HS-5 (cell line): Measurements from ENCODE around the gene TMEM259.

ENCODE experiments used
- DNase-seq: peaks from one replicate; pipeline ENCODE4 v3.0.0-alpha.2; 2012; ENCODE audit warnings: low read depth

TMEM259 gene

DNA sequence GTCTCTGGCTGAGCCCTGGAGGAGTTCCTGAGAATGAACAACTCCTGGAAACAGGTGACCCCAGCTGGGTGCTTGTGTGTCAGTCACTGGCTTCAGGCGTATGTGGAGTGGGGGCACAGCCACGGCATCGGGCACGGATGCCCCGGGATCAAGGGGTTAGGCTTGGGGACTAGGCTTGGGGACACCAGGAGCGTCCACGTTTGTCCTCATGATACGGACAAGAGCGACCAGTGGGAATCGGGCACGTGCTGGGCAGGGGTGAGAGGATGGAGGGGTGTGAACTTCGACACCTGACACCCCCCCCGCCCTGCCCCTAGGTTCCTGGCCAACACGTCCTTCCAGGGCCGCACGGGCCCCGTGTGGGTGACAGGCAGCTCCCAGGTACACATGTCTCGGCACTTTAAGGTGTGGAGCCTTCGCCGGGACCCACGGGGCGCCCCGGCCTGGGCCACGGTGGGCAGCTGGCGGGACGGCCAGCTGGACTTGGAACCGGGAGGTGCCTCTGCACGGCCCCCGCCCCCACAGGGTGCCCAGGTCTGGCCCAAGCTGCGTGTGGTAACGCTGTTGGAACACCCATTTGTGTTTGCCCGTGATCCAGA is 16.6 kb downstream of the TMEM259 start:
- no peak for DNase-seq

DNA sequence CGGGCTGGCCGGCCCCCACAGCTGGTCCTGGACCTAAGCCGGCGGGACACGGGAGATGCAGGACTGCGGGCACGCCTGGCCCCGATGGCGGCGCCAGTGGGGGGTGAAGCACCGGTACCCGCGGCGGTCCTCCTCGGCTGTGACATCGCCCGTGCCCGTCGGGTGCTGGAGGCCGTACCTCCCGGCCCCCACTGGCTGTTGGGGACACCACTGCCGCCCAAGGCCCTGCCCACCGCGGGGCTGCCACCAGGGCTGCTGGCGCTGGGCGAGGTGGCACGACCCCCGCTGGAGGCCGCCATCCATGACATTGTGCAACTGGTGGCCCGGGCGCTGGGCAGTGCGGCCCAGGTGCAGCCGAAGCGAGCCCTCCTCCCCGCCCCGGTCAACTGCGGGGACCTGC is 17.6 kb downstream of the TMEM259 start:
- DNase-seq = no peak

DNA sequence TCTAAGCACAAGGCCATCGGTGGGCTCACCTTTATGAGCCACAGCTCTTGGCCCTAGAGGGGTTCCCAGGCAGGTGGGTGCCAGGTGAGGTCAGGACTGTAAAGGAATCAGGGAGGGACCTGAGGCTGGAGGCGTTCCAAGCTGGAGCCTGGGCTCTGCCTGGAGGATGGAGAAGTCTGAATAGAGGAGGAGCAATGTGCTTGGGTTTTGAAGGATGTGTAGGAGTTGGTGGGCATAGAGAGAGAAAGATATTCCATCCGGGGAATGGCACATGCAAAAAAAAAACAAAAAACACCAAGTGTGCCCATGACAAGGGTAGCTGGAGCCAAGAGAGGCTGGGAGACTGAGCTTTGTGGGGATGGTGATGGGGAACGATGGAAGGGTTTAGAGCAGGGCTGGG is 18.3 kb downstream of the TMEM259 start:
- DNase-seq = no peak

DNA sequence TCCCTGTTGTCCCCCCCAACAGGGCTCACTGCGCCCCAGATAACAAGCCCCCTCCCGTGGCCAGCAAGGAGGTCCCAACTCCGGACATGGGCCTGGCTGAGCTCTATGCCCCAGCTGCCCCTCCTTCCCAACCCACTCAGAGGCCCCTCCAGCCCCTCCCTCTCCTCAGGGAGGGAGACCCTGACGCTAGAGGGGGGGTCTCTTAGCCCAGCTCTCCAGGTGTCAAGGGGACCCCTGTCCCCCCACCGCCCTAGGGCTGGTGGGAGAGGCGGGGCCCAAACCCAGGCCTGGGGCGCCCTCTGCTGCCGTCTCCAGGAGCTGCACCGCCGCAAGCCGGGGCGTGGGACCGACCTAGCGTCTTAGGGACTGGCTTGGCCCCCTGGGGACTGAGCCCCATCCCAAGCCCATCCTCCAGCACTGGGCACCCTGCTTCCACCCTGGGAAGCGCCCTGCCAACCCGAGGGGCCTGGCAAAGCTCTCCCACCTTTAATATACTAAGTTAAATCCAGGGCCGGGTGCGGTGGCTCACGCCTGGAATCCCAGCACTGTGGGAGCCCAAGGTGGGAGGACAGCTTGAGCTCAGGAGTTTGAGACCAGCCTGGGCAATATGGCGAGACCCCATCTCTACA is 19.3 kb downstream of the TMEM259 start:
- no peak for DNase-seq

GRCh38 chr19:1000591-1001537 is 20.1 kb downstream of the TMEM259 start:
- no peak for DNase-seq

DNA sequence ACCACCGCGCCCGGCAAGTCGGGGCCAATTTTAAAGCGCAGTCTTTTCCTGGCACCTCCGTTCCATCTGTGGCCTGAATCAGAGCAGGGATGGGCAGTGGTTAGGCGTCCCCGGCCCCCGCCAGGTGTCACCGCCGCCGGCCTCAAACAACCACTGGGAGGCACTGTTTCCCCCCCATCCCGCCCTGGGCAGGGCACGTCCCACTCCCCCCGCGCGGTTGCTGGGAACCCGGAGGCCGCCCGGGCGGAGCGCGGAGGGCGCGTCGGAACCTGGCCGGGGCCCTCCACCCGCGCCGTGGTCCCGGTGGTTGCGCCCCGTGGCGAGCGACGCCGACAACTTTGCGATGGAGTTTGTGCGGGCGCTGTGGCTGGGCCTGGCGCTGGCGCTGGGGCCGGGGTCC is 20.8 kb downstream of the TMEM259 start, which contains the start of gene GRIN3B:
Gene GRIN3B (plus strand): TSS at position 325 of the 400 bp plus-strand sequence. CDS start 19 bp downstream, at position 344.
- no peak for DNase-seq

DNA sequence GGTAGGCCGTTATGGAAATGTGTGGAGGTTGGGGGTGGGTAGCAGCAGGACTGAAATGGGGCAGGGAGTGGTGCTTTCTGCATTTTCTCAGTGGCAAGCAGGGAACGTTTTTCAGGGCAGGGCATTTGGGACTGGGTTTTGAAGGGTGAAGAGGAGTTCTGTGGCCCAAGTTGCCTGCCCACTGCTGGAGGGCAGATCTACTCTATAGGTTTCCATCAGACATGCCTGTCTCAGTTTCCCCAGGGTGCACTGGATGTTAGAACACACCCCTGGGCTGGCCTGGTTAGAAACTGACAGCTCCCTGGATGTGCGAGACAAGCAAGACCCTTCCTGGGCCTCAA is 21.6 kb downstream of the TMEM259 start:
- DNase-seq = no peak

GRCh38 chr19:998064-998463 is 22.9 kb downstream of the TMEM259 start:
- no peak for DNase-seq

- no peak for DNase-seq
These were observed 24.7 kb downstream of the TMEM259 start for GRCh38 chr19:996051-996838.

- no peak for DNase-seq
These were observed 25.7 kb downstream of the TMEM259 start for GRCh38 chr19:995051-995827.

DNA sequence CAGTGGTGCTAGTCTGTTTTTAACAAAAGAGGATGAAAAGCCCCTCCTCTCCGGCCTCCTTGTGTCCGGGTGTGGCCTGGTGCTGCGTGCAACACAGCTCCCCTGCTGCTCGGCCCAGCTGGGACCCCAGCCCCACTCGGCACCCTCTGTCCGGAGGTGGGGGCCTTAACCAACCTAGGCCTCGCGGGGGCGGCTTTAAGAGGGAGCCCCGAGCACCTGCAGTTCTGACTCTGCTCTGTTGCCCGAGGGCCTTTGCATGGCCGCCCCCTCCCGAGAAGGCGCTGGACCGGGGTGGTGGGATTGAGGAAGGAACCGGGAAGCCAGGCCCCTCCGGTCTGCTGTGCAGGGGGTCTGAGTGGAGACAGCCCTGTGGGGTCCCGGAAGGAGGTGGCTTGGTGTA is 26.4 kb downstream of the TMEM259 start:
- no peak for DNase-seq

- no peak for DNase-seq
These were observed 27.0 kb downstream of the TMEM259 start for GRCh38 chr19:993831-994393.

DNA sequence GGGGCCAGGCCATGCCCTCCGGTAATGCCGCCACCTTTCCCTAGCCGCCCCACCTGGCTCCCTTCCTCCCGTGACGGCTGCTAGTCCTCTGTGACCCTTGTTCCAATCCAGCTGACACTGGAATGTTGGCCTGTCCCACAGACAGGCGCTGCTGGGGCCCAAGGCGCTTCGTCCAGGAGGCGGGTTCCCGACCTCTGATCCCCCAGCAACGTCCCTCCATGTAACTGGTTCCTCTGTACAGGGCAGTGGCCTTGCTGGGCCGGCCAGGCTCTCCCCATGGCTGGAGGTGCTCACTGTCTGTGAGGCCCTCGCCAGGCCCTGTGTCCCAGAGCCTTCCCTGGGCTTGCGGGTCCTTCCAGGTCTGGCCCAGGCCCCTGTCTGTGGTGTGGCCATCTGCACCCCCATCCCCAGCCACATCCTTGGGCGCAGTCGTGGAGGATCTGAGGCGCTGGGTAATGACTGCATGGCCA is 27.5 kb downstream of the TMEM259 start:
- no peak for DNase-seq

- no peak for DNase-seq
These were observed 28.3 kb downstream of the TMEM259 start for GRCh38 chr19:992670-993055.

GRCh38 chr19:991932-992669 is 28.8 kb downstream of the TMEM259 start:
- DNase-seq = no peak

- no peak for DNase-seq
These were observed 29.6 kb downstream of the TMEM259 start for GRCh38 chr19:991174-991931.

GRCh38 chr19:990746-991145 is 30.2 kb downstream of the TMEM259 start:
- DNase-seq = no peak

DNA sequence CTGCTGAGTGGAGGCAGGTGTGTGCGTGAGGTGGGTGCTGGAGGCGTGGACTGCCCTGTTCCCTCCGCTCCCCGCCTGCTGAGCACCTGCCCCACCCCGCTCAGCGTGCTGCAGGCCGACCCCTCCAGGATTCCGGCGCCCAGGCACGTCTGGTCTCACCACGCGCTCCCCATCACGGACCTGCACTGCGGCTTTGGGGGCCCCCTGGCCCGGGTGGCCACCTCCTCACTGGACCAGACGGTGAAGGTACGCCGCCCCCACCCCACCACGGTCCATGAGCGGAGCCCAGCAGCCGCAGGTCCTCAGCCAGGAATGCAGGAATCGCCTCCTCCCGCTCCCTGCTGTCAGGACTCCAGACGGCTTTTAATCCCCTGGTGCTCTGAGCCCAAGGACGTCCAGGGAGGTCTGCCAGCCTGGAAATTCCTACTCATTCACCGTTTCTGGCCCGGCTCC is 30.8 kb downstream of the TMEM259 start:
- DNase-seq = no peak

DNA sequence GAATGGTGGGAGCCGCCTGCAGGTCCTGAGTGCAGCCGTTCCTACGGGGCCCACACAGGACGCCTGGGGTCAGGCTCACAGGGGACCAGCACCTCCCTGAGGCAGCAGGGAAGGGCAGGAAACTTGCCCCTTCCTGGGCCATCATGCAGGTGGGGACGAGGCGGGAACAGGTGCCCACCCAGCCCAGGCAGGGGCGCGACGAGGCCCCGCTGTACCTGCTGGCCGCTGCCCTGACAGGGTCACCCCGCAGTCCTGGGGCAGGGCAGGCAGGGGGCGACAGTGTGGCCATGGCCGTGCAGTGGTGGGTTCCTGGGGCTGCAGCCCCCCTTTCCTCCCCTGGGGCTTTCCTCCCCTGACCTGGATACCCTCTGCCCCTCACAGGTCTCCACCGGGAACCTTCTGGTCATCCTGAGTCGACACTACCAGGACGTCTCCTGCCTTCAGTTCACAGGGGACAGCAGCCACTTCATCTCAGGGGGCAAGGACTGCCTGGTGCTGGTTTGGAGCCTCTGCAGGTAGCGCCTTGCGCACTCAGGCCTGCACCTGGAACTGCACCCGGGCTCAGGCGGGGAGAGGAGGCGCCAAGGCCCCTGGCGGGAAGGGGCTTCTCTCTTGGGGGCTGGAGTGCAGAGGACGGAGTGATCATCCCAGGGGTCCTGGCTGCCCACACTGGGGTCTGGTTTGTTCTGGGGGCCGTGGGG is 31.4 kb downstream of the TMEM259 start:
- DNase-seq = no peak
